Measurements from ENCODE around the gene SORCS2.

GRCh38 chr4:7541414-7541810 is 349.1 kb downstream of the SORCS2 start:
- TF ChIP-seq, protein P1, sequence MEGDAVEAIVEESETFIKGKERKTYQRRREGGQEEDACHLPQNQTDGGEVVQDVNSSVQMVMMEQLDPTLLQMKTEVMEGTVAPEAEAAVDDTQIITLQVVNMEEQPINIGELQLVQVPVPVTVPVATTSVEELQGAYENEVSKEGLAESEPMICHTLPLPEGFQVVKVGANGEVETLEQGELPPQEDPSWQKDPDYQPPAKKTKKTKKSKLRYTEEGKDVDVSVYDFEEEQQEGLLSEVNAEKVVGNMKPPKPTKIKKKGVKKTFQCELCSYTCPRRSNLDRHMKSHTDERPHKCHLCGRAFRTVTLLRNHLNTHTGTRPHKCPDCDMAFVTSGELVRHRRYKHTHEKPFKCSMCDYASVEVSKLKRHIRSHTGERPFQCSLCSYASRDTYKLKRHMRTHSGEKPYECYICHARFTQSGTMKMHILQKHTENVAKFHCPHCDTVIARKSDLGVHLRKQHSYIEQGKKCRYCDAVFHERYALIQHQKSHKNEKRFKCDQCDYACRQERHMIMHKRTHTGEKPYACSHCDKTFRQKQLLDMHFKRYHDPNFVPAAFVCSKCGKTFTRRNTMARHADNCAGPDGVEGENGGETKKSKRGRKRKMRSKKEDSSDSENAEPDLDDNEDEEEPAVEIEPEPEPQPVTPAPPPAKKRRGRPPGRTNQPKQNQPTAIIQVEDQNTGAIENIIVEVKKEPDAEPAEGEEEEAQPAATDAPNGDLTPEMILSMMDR (IDR thresholded peaks at IDR 0.05; ENCODE audit: low read depth, low read length): no peak
- TF ChIP-seq POLR2A (IDR thresholded peaks at IDR 0.05; ENCODE audit: extremely low read depth, insufficient read length): no peak
- no peak for TF ChIP-seq MYC (IDR thresholded peaks at IDR 0.05; ENCODE audit: low read depth, low read length)
- TF ChIP-seq, protein P2, sequence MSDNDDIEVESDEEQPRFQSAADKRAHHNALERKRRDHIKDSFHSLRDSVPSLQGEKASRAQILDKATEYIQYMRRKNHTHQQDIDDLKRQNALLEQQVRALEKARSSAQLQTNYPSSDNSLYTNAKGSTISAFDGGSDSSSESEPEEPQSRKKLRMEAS (IDR thresholded peaks at IDR 0.05; ENCODE audit: low read depth, low read length): no peak
